Stomach (tissue), 9 donors: Measurements from ENCODE around the gene RPS13. TPM values are rescaled to one million over a fixed set of nuclear protein-coding genes. Genes with fewer than 3 reads are reported as not detected.
"Not testable (repeated sequence)": the region's sequence is repeated elsewhere in the genome, so short reads cannot be mapped to it uniquely, and the experiment has no call there.

Experiments
- DNase-seq, 2 donors: peaks; one replicate each; pipeline versions ENCODE4 v3.0.0 to v3.0.0-alpha.2; 2013 to 2019
- H3K27ac ChIP-seq, 5 donors: fragments of 200-600 bp in 4 of 5; sonication (generic) in 4 of 5; one replicate each; pipeline ENCODE4 v1.5.1; 2013 to 2019; ENCODE audit warnings: mild to moderate bottlenecking in 1 of 5, moderate library complexity in 1 of 5
- H3K27me3 ChIP-seq, 3 donors: fragments of 200-600 bp; sonication (generic); one replicate each; pipeline ENCODE4 v1.5.1; 2017 to 2019; ENCODE audit warnings: mixed run types in 1 of 3
- H3K36me3 ChIP-seq, 4 donors: fragments of 200-600 bp; sonication (generic); 1 replicate in 3 of 4; 2 replicates in 1 of 4; pipeline ENCODE4 v1.5.1; 2016 to 2019
- H3K4me1 ChIP-seq, 4 donors: fragments of 200-600 bp; sonication (generic); one replicate each; pipeline ENCODE4 v1.5.1; 2016 to 2019
- H3K4me3 ChIP-seq, 4 donors: fragments of 200-600 bp; sonication (generic) in 3 of 4; one replicate each; pipeline ENCODE4 v1.5.1; 2016 to 2019; ENCODE audit warnings: mild to moderate bottlenecking in 1 of 4
- H3K9me3 ChIP-seq, 4 donors: fragments of 200-600 bp; sonication (generic); one replicate each; pipeline ENCODE4 v1.5.1; 2016 to 2019
- EP300 ChIP-seq: sonication (generic); formaldehyde crosslinking; IDR thresholded peaks from one replicate; pipeline ENCODE4 v1.6.1; 2017; ENCODE audit warnings: antibody characterized with exemption
- POLR2A ChIP-seq, 4 donors: fragments of 450-650 bp; IDR thresholded peaks; one replicate each; pipeline ENCODE4 v1.6.1; 2016; ENCODE audit warnings: antibody characterized with exemption in 4 of 4, control low read depth in 2 of 4, mild to moderate bottlenecking in 1 of 4, moderate library complexity in 1 of 4
- POLR2AphosphoS5 ChIP-seq, 3 donors: sonication (generic); formaldehyde crosslinking; IDR thresholded peaks; one replicate each; pipeline ENCODE4 v1.6.1; 2016; ENCODE audit warnings: antibody characterized with exemption in 3 of 3
- WGBS, 5 donors: extraction: QIAGEN DNeasy Blood & Tissue Kit in 3 of 5; methylation state at CpG; one replicate each; pipeline versions ENCODE4 v1.1.5 to v1.1.7; 2013 to 2018; 5-methylcytosine and 5-hydroxymethylcytosine counted together
- intact Hi-C: fragments of 100-400 bp; cut with DNase I; formaldehyde crosslinking; loops from one replicate; pipeline ENCODE4 v1.15.1; 2023; ENCODE audit warnings: low total_unique reads
- polyA plus RNA-seq, 3 donors: library from polyadenylated mRNA; stranded (reverse); fragments of 200-250 nt; gene quantifications; one replicate each; pipeline ENCODE4 v1.2.3, GENCODE V29; 2013
- total RNA-seq, 5 donors: library from RNA; depleted of rRNA; stranded (reverse); fragments of >200 nt; gene quantifications; one replicate each; pipeline versions ENCODE4 v1.1.0 to v1.2.3, GENCODE V29; 2014 to 2016
- TF ChIP-seq, protein P1 (sequence below), 7 experiments: fragments of 450-650 bp in 4 of 7; fragments of 200-600 bp in 3 of 7; sonication (generic) in 3 of 7; IDR thresholded peaks; one replicate each; pipeline ENCODE4 v1.5.1; 2016 to 2019; ENCODE audit warnings: antibody characterized with exemption in 7 of 7, control low read depth in 2 of 7, mild to moderate bottlenecking in 1 of 7
- donor health status: healthy with polysubstance abuse.
- donor health status: Bipolar disorder and iron deficiency.
- donor health status: healthy.

RPS13 gene
- total and polyA plus RNA-seq, 8 donors: 282 to 3,236 (median 2,060) TPM

GRCh38 chr11:17117262-17117661 lies 39.8 kb upstream of the RPS13 start:
- WGBS, 5 donors: 93 to 99% (median 97%) methylated on average over 4 of the region's 4 CpGs
- Histone ChIP-seq H3K36me3 (peaks cover 21 to 96% (median 90%) of the 10 kb centered on the region in 4 donors), H3K9me3 (no peaks in the 10 kb centered on the region), H3K4me1 (no peaks in the 10 kb centered on the region), H3K27me3 (no peaks in the 10 kb centered on the region), H3K4me3 (no peak overlapping the region), H3K27ac (no peak overlapping the region)
- intact Hi-C loops: no loop called here
- no peak for DNase-seq
- TF ChIP-seq, protein P1, sequence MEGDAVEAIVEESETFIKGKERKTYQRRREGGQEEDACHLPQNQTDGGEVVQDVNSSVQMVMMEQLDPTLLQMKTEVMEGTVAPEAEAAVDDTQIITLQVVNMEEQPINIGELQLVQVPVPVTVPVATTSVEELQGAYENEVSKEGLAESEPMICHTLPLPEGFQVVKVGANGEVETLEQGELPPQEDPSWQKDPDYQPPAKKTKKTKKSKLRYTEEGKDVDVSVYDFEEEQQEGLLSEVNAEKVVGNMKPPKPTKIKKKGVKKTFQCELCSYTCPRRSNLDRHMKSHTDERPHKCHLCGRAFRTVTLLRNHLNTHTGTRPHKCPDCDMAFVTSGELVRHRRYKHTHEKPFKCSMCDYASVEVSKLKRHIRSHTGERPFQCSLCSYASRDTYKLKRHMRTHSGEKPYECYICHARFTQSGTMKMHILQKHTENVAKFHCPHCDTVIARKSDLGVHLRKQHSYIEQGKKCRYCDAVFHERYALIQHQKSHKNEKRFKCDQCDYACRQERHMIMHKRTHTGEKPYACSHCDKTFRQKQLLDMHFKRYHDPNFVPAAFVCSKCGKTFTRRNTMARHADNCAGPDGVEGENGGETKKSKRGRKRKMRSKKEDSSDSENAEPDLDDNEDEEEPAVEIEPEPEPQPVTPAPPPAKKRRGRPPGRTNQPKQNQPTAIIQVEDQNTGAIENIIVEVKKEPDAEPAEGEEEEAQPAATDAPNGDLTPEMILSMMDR (IDR thresholded peaks at IDR 0.05): no peak
- TF ChIP-seq EP300 (no peak), POLR2A (IDR thresholded peaks at IDR 0.05) (no peak), POLR2AphosphoS5 (IDR thresholded peaks at IDR 0.05) (no peak)

- WGBS, 5 donors: 76 to 90% (median 86%) methylated on average over 1 of the region's 1 CpG
- Histone ChIP-seq H3K27ac (no peak overlapping the region), H3K36me3 (peaks cover 25 to 98% (median 92%) of the 10 kb centered on the region in 4 donors), H3K9me3 (no peaks in the 10 kb centered on the region), H3K27me3 (no peaks in the 10 kb centered on the region), H3K4me3 (no peak overlapping the region), H3K4me1 (no peaks in the 10 kb centered on the region)
- no peak for DNase-seq
- TF ChIP-seq POLR2A (IDR thresholded peaks at IDR 0.05) (no peak), EP300 (no peak), POLR2AphosphoS5 (IDR thresholded peaks at IDR 0.05) (no peak)
- TF ChIP-seq, protein P1 (IDR thresholded peaks at IDR 0.05): no peak
- intact Hi-C loops: no loop called here
These were observed 38.6 kb upstream of the RPS13 start for GRCh38 chr11:17116117-17116516.

DNA sequence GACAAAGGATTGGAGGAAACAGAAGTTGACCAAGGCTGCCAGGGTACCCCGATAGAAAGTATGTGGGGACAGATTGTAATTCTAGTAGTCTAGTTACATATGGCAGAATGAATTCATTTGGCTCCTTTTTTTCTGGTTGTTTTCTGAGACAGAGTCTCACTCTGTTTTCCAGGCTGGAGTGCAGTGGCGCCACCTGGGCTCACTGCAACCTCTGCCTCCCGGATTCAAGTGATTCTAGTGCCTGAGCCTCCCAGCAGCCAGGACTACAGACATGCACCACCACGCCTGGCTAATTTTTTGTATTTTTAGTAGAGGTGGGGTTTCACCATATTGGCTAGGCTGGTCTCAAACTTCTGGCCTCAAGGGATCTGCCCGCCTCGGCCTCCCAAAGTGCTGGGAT lies 30.3 kb upstream of the RPS13 start:
- peak in 1 of 2 donors; percentile 12 for DNase-seq
- H3K9me3 ChIP-seq, H3K4me1 ChIP-seq, H3K27ac ChIP-seq, H3K27me3 ChIP-seq, intact Hi-C loops, H3K4me3 ChIP-seq: not testable (repeated sequence)
- 83 to 92% (median 88%) methylated on average over 6 of the region's 6 CpGs for WGBS, 5 donors
- peaks cover 60 to 100% (median 97%) of the 10 kb centered on the region in 4 donors for H3K36me3 ChIP-seq

- H3K4me1 ChIP-seq, DNase-seq, H3K27me3 ChIP-seq, H3K27ac ChIP-seq, intact Hi-C loops, H3K4me3 ChIP-seq, H3K9me3 ChIP-seq: not testable (repeated sequence)
- peaks cover 52 to 98% (median 96%) of the 10 kb centered on the region in 4 donors for H3K36me3 ChIP-seq
- WGBS, 5 donors: 92 to 96% (median 95%) methylated on average over 9 of the region's 9 CpGs
These were observed 28.1 kb upstream of the RPS13 start for GRCh38 chr11:17105404-17106040.

GRCh38 chr11:17102462-17102861 lies 25.0 kb upstream of the RPS13 start:
- no peaks in the 10 kb centered on the region for H3K4me1 ChIP-seq
- H3K4me3 ChIP-seq: no peak overlapping the region
- no peak for DNase-seq
- no peak overlapping the region for H3K27ac ChIP-seq
- H3K9me3 ChIP-seq: no peaks in the 10 kb centered on the region
- intact Hi-C loops: no loop called here
- H3K36me3 ChIP-seq: peaks cover 41 to 98% (median 97%) of the 10 kb centered on the region in 4 donors
- WGBS, 5 donors: 87 to 94% (median 92%) methylated on average over 5 of the region's 5 CpGs
- TF ChIP-seq POLR2AphosphoS5 (IDR thresholded peaks at IDR 0.05): no peak
- TF ChIP-seq, protein P1 (IDR thresholded peaks at IDR 0.05): no peak
- no peak for TF ChIP-seq EP300
- no peak for TF ChIP-seq POLR2A (IDR thresholded peaks at IDR 0.05)
- H3K27me3 ChIP-seq: no peaks in the 10 kb centered on the region
